Cardiac fibroblast (primary cell): ENCODE measurements around the gene NHSL2.

Experiments used
- DNase-seq, 2 donors: peaks; one replicate each; pipeline versions ENCODE4 v3.0.0 to v3.0.0-alpha.2; 2010; ENCODE audit warnings: low read depth in 2 of 2
- H3K4me3 ChIP-seq, 2 donors: replicated peaks in 1 of 2; 1 replicate in 1 of 2; 2 replicates in 1 of 2; pipeline ENCODE4 v1.5.1; 2011; ENCODE audit warnings: low read depth in 2 of 2, low read length in 2 of 2, mild to moderate bottlenecking in 2 of 2, moderate library complexity in 1 of 2
- CTCF ChIP-seq: IDR thresholded peaks from one replicate; pipeline ENCODE4 v1.5.1; 2011; ENCODE audit warnings: low read depth, mild to moderate bottlenecking, low read length, inconsistent platforms

NHSL2 gene

GRCh38 chrX:72130762-72131250 lies 220.2 kb downstream of the NHSL2 start:
- DNase-seq, result no peak
- H3K4me3 ChIP-seq, result peak overlapping the region; percentile 35 to 53
- TF ChIP-seq CTCF, result no peak

- no peak for TF ChIP-seq CTCF
- peak; percentile 70 to 92 for DNase-seq
- H3K4me3 ChIP-seq, result peak within 1 kb of the TSS; percentile 38 to 53
These were observed 221.0 kb downstream of the NHSL2 start, which contains the start of gene RTL5 for GRCh38 chrX:72131317-72132294. RTL5 (minus strand) TSS chrX:72131915.

- H3K4me3 ChIP-seq, result no peak overlapping the region
- no peak for TF ChIP-seq CTCF
- DNase-seq, result no peak
These were observed 221.8 kb downstream of the NHSL2 start for GRCh38 chrX:72132456-72132855.

- no peak for DNase-seq
- no peak overlapping the region for H3K4me3 ChIP-seq
- TF ChIP-seq CTCF, result no peak
These were observed 223.4 kb downstream of the NHSL2 start for GRCh38 chrX:72133851-72134546.

- no peak for DNase-seq
- TF ChIP-seq CTCF, result no peak
These were observed 227.3 kb downstream of the NHSL2 start for GRCh38 chrX:72137846-72138495.

GRCh38 chrX:72139538-72139937 lies 228.9 kb downstream of the NHSL2 start:
- no peak for DNase-seq
- no peak overlapping the region for H3K4me3 ChIP-seq
- TF ChIP-seq CTCF, result no peak

More at GRCh38 chrX:72137846-72138495, 227.3 kb downstream of the NHSL2 start:
- no peak overlapping the region for H3K4me3 ChIP-seq
